ENCODE data around the gene PYM1.
A peak's percentile ranks its signal among the peaks of the same experiment; 100 is the strongest.

The PYM1 gene

DNA sequence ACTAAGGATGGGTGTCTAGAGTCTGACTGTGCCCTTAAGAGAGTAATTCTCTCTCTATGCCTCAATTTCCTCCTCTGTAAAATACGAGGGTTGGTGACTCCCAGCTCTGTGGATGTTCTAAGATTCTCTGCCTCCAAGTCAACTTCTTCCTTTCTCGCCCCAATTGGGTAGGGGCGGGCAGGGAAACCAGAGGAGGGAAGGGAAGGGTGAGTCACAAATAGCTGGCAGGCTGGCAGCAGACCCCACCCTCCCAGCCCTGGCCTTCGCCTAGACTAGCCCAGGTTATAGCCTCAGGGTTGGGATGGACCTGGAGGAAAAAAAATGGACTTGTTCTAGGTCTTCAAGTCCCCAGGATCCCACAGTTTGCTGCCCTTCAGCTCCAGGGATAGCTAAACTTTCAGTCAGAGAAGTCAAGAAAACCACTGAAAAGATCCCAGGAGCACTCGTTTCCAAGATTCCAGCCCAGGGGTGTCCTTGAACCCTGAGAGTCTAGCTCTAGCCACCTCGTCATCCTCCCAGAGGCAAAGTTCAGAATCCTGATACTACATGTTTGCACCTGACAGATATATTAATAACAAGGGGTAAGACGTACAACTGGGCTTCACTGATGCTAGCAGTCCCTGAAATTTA, 5.6 kb upstream of the PYM1 start:
- no peak for DNase-seq
- TF ChIP-seq, protein P1, sequence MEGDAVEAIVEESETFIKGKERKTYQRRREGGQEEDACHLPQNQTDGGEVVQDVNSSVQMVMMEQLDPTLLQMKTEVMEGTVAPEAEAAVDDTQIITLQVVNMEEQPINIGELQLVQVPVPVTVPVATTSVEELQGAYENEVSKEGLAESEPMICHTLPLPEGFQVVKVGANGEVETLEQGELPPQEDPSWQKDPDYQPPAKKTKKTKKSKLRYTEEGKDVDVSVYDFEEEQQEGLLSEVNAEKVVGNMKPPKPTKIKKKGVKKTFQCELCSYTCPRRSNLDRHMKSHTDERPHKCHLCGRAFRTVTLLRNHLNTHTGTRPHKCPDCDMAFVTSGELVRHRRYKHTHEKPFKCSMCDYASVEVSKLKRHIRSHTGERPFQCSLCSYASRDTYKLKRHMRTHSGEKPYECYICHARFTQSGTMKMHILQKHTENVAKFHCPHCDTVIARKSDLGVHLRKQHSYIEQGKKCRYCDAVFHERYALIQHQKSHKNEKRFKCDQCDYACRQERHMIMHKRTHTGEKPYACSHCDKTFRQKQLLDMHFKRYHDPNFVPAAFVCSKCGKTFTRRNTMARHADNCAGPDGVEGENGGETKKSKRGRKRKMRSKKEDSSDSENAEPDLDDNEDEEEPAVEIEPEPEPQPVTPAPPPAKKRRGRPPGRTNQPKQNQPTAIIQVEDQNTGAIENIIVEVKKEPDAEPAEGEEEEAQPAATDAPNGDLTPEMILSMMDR (IDR thresholded peaks at IDR 0.05; ENCODE audit: low read depth, low read length) = no peak
- no peak overlapping the region for H3K4me3 ChIP-seq (ENCODE audit: low read depth, low read length)
- no peak overlapping the region for H3K27ac ChIP-seq
- no peaks in the 10 kb centered on the region for H3K27me3 ChIP-seq (ENCODE audit: insufficient read depth, low read depth, severe bottlenecking)
- H3K9me3 ChIP-seq (ENCODE audit: severe bottlenecking) = no peaks in the 10 kb centered on the region
- H3K36me3 ChIP-seq = no peaks in the 10 kb centered on the region

DNA sequence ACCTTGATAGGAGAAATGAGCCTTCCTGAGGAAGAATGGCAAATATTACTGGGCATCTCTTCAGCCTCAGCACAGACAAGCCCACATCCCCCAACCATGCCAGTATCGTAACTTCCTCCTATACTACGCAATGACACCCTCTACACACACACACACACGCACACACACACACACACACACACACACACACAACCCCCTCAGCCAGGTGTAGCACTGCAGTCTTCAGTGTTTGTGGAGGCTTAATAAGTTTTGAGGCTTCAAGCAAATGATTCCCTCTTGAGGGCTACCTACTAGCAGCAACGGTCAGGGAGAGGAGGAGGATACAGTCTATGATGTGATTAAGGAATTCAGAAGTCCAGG, 4.8 kb upstream of the PYM1 start:
- DNase-seq = no peak
- TF ChIP-seq, protein P1 (IDR thresholded peaks at IDR 0.05; ENCODE audit: low read depth, low read length) = no peak
- no peaks in the 10 kb centered on the region for H3K27me3 ChIP-seq (ENCODE audit: insufficient read depth, low read depth, severe bottlenecking)
- no peaks in the 10 kb centered on the region for H3K9me3 ChIP-seq (ENCODE audit: severe bottlenecking)
- peak overlapping the region; percentile 59 for H3K4me3 ChIP-seq (ENCODE audit: low read depth, low read length)
- H3K36me3 ChIP-seq = no peaks in the 10 kb centered on the region
- no peak overlapping the region for H3K27ac ChIP-seq

DNA sequence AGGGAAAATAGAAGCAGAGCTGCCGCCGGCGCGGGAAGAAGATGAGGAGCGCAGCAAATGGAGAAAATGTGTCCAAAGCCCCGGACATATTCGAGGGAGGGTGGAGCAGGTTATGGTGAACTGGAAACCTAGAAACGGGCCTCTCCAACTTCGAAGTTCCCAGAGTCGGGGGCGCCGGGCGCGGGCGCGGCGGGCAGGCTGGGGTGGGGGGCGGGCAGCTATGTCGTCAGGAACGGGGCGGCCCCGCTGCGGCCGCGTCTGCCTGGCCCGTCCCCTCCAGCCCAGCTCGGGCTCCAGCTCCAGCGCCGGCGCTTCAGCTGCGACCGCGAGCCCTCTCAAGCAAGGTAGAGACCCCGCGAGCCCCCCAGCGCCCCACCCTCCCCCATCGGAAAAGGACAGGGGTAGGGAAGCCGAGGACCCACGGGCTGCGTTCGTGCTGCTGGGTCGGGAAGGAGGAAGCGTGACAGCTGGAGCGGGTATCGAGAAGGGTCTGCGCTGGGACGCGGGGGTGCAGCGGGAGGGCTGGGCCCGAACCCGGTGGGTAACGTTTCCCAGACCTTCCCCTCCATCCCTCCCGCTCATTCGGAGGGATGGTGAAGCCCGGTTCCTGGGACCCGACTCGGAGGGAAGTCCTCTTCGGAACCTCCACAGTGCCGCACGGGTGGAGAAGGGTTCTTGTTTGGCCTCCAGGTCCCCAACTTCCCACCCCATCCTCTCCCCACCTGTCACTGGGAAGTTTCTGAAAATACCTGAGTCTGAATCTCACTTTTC, 4.3 kb upstream of the PYM1 start:
- TF ChIP-seq, protein P1 (IDR thresholded peaks at IDR 0.05; ENCODE audit: low read depth, low read length) = no peak
- Histone ChIP-seq H3K27ac (no peak overlapping the region), H3K4me3 (ENCODE audit: low read depth, low read length) (peak overlapping the region; percentile 59), H3K36me3 (no peaks in the 10 kb centered on the region), H3K27me3 (ENCODE audit: insufficient read depth, low read depth, severe bottlenecking) (no peaks in the 10 kb centered on the region), H3K9me3 (ENCODE audit: severe bottlenecking) (no peaks in the 10 kb centered on the region)
- DNase-seq = peak; percentile 25

DNA sequence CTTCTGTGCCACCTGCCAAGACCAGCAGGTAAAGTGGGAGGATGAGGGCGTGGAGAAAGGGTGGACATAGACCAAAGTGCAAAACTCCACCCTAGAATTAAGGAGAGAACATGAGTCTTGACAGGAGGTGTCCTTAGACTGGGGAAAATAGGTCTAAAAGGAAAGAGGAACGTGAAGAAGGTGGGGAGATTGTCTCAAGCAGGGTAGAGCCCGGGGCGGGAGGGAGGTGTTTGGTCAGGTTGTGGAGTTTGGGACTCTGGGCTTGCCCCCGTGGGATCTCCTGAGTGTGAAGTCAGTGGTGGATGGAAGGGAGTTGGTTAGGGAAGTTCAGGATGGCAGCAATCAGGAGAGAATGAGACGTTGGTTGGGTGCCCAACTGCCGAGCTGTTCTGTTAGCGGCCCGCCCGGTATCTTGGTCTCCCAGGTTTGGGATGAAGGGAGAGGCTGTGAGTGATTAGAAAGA, 3.7 kb upstream of the PYM1 start:
- no peaks in the 10 kb centered on the region for H3K36me3 ChIP-seq

GRCh38 chr12:55930771-55931316, 3.1 kb upstream of the PYM1 start, which contains the start of gene DGKA:
Gene DGKA (plus strand): TSS chr12:55931162. CDS start chr12:55936504, 5,342 bp downstream.
- Histone ChIP-seq H3K4me3 (ENCODE audit: low read depth, low read length) (peak within 1 kb of the TSS; percentile 59), H3K9me3 (ENCODE audit: severe bottlenecking) (no peaks in the 10 kb centered on the region), H3K27me3 (ENCODE audit: insufficient read depth, low read depth, severe bottlenecking) (no peaks in the 10 kb centered on the region), H3K36me3 (no peaks in the 10 kb centered on the region), H3K27ac (no peak within 1 kb of the TSS)
- TF ChIP-seq, protein P1 (IDR thresholded peaks at IDR 0.05; ENCODE audit: low read depth, low read length) = peak; percentile 57
- peak; percentile 46 for DNase-seq

More for the DNA sequence above, 3.7 kb upstream of the PYM1 start:
- TF ChIP-seq, protein P1 (IDR thresholded peaks at IDR 0.05; ENCODE audit: low read depth, low read length) = no peak
- peak overlapping the region; percentile 59 for H3K4me3 ChIP-seq (ENCODE audit: low read depth, low read length)
- no peaks in the 10 kb centered on the region for H3K9me3 ChIP-seq (ENCODE audit: severe bottlenecking)
- no peaks in the 10 kb centered on the region for H3K27me3 ChIP-seq (ENCODE audit: insufficient read depth, low read depth, severe bottlenecking)
- DNase-seq = no peak
- H3K27ac ChIP-seq = no peak overlapping the region

All from WERI-Rb-1 (cell line).